ENCODE data around the gene POLN. TPM values are rescaled to one million over a fixed set of nuclear protein-coding genes. Genes with fewer than 3 reads are reported as not detected.

Gene POLN
- total RNA-seq, 1 donor from 2014 or later: 7.7 TPM

- no peak for DNase-seq (ENCODE audit: low spot score)
These were observed 125.1 kb downstream of the POLN start for GRCh38 chr4:2116687-2117400.

DNA sequence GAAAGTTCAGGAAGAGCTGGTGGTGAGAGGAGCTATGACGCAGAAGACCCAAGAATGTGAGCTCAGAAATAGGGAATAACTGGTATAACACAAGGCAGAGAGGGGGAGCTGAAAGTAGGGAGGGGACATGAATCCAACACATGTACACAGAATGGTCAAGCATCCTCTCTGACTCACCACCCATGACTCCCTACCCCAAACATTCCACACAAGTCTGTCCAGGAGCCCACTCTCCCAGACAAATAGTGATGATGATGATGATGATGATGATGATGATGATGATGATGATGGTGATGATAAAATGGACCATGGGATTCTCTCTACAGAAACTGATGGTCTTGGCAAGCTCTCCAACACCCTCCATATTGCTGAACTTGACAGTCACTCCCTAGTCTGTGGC is 136.4 kb downstream of the POLN start:
- DNase-seq (ENCODE audit: low spot score): no peak

- DNase-seq (ENCODE audit: low spot score): no peak
These were observed 137.2 kb downstream of the POLN start for GRCh38 chr4:2104556-2105345.

DNA sequence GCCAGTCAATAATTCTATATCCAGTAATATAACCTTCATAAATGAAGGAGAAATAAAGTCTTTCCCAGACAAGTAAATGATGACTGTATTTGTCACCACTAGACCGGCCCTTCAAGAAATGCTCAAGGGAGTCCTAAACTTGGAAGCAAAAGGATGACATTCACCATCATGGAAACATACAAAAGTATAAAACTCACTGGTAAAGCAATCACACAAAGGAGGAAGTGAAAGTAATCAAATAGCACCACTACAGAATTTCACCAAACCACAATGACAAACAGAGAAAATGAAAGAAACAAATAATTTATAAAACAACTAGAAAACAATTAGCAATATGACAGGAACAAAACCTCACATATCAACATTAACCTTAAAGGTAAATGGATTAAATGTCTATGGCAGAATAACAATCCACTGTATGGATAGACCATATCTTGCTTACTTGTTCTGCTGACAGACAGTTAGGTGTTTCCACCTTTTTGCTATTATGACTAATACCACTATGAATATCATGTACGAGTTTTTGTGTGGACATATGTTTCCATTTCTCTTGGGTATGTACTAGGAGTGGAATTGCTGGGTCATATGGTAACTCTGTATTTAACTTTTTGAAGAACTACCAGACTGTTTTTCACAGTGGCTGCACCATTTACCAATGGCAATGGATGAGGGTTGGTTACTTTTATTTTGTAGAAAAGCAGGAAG is 137.9 kb downstream of the POLN start:
- DNase-seq (ENCODE audit: low spot score): no peak

DNA sequence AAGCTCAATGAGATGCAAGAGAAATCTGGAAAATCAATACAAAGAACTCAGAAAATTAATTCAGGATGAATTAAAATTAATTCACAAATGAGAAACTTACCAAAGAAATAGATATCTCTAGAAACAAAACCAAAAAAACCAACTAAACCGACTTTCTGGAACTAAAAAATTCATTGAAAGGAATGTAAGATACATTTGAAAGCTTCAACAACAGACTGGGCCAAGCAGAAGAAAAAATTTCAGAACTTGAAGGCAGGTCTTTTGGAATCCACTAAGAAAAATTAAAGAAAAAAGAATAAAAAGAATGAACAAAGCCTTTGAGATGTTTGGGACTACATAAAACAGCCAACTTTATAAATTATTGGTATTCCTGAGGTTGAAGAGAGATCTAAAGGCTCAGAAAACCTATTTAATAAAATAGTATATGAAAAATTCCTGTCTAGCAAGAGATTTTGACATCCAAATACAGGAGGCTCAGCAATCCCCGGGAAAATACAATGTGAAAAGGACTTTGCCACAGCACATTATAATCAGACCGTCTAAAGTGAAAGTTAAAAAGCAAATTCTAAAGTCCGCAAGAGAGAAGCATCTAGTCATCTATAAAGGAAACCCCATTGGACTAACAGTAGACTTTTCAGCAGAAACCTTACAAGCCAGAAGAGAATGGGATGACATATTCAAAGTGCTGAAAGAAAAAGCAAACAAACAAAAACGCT is 138.6 kb downstream of the POLN start:
- DNase-seq (ENCODE audit: low spot score): no peak

GRCh38 chr4:2102045-2102883 is 139.7 kb downstream of the POLN start:
- no peak for DNase-seq (ENCODE audit: low spot score)

GRCh38 chr4:2101346-2102044 is 140.4 kb downstream of the POLN start:
- DNase-seq (ENCODE audit: low spot score): no peak

DNA sequence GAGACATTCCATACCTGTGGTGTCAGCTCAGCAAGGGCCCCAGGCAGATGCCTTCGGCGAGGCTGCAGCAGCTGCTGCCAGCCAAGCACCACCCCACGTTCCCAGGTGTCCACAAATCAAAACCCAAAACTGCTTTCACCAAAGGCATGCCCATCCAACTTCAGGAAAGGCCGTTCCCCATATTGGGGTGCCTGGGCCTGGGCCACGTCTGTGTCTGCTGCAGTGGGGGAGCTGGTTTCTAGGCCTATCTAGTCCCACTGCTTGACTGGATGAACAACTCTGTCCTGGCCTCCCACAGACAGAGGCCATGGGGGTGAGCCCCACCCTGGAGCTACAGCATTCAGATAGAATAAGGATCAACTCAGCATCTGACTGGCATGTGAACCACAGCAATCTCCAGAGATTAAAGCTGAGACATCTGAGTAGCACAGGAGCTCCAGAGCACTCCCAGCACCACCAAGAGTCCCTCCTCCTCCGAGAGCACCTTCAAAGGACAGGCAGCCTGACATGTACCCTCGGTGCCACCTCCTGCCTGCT is 145.8 kb downstream of the POLN start:
- DNase-seq (ENCODE audit: low spot score): no peak

DNA sequence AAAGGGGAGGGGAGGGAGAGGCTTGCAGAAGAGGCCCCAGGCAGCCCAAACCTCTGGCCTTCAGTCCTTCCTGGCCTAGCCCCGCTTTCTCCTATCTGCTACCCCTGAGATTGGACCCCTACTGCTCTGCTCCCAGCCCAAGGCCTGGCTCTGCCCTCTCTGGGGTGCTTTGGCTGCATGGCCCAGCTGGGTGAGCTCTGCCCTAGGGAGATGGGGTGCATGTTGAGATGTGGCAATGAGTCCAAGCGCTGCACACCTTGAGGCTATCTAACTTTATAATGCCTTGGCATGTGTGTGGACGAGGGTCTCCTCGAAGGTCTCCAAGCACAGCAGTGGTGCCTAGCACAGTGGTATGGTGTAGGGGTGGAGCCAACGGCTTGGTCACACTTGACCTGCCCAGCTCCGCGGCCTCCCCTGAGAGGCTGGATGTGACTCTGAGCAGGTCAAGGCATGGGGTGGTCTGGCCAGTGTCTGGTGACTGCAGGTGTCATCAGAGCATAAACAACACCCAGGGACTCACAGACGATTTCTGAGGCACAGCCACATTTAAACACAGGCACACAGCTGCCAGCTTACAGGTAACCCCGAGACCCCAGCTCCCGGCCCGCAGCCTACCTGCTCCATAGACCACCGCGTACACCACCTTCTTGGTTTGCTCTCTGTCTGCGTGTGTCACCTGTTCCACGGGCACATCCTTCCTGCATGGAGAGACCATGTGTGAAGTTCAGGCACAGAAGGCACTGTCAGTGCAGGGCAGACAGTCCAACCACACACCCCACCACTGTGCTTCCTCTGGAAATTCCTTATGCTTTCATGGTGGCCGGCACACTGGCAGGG is 146.5 kb downstream of the POLN start:
- no peak for DNase-seq (ENCODE audit: low spot score)

DNA sequence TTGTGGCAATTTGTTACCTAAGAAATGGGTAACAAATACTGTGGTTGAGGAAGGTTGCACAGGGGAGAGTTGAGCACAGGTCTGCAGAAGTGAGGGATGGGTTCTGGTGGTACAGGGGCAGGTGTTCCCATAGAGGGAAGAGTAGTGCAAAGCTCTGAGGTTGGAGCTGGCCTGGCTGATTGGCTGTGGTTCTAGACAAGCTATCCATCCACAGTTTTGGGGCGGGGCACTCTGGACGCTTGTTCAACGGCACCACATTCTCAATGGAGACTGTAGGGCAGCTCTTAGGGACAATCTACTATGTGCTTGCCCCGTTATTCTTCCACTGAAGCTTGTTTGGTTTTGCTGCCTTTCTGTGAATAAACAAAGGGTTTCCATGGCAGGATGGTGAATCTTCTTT is 147.4 kb downstream of the POLN start:
- DNase-seq (ENCODE audit: low spot score): no peak

- no peak for DNase-seq (ENCODE audit: low spot score)
These were observed 148.7 kb downstream of the POLN start for GRCh38 chr4:2093265-2093664.

GRCh38 chr4:2092669-2093053 is 149.3 kb downstream of the POLN start:
- peak; percentile 3 for DNase-seq (ENCODE audit: low spot score)

- DNase-seq (ENCODE audit: low spot score): peak; percentile 7
These were observed 149.8 kb downstream of the POLN start for GRCh38 chr4:2091990-2092668.

DNA sequence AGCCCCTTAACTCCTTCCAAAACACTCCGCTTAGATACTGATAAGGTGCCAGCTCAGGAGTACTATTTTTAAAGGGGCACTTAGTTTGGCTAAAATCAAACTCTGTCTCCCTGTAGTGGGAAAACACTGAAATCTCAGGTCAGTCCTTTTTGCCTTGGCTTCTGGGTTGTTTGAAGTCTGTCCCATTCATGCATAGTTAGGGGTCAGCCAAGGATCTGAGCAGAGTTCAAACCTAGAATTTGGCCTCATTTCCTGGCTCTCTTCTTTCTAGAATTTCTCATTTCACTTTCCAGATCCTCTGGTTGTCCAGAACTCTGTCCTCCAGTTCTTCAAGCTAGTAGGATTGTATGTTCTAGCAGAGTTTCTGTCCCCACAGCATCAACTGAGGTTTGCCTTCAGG is 151.3 kb downstream of the POLN start:
- no peak for DNase-seq (ENCODE audit: low spot score)

- no peak for DNase-seq (ENCODE audit: low spot score)
These were observed 152.7 kb downstream of the POLN start for GRCh38 chr4:2089222-2089621.

- DNase-seq (ENCODE audit: low spot score): no peak
These were observed 154.8 kb downstream of the POLN start for GRCh38 chr4:2087170-2087569.

- DNase-seq (ENCODE audit: low spot score): no peak
These were observed 156.4 kb downstream of the POLN start for GRCh38 chr4:2085496-2085901.

DNA sequence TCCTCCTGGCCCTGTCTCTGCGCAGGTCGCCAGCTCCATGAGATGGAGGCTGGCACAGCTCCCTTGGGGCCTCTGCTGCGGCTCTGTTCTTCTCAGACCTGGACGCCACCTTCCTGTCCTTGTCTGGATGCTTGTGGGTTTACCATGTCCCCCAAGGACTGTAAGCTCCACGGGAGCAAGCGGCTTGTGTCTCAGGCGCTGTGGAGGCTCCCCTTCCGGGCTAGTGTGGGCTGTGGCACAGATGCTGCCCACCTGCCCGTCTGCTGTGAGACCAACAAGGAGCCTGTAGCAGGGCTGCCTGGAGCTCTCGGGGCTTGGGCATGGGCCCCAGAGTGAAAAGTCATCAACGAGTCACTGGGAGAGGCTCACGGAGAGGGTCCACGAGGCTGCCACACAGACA is 157.6 kb downstream of the POLN start:
- DNase-seq (ENCODE audit: low spot score): no peak

DNA sequence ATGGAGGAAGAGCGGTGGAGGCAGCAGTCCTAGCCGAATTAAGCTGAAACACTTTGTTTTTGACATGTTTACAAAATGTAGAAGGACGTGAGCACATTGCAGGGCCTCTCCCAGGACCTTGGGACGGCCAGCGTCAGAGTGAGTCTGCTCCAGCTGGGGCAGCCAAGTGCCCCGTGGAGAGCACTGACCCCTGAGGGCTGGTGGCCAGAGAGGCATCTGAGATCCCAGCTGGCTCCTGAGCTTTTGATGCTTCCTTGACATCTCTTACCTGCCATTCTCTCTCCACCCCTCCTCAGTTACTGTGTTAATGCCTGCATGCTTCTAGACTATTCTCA is 158.1 kb downstream of the POLN start:
- DNase-seq (ENCODE audit: low spot score): no peak

Measured in mucosa of gallbladder (tissue), 1 donor.